ENCODE measurements around the gene NDST4. TPM values are rescaled to one million over a fixed set of nuclear protein-coding genes. Genes with fewer than 3 reads are reported as not detected.

NDST4 gene
- total RNA-seq, 2 donors from 2014 or later = not detected

DNA sequence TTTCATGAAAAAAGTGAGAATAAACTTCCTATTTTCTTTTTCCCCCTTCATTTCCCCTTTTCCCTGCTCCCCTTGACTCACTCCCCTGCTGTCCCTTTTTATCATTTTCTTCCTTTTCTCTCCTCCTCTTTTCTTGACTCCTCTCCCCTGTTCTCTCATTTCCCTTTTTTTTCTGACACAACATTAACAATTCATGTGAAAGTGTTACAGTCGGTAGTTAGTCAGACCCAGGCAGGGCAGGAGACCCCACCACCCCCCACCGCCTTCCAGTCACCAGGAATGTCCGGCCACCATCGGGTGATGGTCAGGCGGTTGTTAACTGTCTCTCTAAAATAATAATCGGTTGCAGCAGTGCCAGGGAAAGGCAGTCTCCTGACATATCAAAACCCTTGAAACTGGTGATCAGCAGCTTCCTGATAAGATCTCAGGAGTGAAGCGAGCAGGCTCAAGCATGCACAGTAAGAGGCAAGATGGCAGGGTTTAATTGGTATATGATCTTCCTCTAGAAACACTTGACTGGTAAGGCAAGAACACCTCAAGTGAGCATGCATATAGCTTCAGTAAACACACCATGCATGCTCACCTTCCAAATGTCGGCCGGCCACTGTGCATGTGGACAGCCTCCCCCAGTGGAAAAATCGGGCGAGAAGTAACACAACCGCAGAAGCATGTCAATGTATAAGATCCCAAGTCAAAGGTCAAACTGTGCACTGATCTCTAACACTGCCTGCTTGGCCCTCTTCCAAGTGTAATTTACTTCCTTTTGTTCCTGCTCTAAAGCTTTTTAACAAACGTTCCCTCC, 191.4 kb downstream of the NDST4 start:
- no peak for DNase-seq
- ATAC-seq = no peak
- intact Hi-C loops (cut with DNase I) = no loop called here

DNA sequence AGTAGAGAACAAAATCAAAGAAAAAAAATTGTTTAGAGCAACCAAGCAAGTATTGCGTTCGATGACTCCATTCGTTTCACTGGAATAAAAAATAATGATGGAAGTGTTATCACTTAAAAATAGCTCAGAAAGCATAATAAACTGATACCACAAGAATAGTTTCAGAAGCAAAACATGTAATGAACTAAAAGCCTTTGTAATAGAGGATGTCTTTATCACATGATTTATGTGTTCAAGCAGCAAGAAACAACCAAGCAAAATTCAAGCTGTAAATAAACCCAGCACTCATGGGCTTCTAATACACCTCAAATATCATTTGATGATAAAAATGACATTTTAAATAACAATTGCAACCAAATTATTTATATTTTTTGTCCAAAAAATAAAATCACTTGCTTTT, 192.2 kb downstream of the NDST4 start:
- ATAC-seq (no peak), DNase-seq (no peak)
- intact Hi-C loops (cut with DNase I) = no loop called here

DNA sequence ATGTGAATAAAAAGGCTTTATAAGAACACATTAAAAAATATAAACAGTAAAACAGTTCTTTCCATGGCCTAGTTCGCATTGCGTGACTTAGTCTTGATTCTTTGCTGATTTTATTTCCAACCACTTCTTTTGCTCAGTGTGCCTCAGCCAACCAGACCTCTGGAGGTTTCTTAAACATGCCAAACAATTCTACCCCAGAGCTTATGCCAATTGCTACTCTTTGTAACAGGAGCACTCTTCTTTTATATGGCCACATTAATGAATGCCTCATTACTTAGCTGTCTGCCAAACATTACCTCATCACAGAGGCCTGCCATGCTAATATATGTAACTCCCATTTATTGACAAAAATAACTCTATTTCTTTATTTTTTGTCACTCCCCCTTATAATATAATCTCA, 202.3 kb downstream of the NDST4 start:
- intact Hi-C loops (cut with DNase I) = no loop called here
- DNase-seq (no peak), ATAC-seq (no peak)

DNA sequence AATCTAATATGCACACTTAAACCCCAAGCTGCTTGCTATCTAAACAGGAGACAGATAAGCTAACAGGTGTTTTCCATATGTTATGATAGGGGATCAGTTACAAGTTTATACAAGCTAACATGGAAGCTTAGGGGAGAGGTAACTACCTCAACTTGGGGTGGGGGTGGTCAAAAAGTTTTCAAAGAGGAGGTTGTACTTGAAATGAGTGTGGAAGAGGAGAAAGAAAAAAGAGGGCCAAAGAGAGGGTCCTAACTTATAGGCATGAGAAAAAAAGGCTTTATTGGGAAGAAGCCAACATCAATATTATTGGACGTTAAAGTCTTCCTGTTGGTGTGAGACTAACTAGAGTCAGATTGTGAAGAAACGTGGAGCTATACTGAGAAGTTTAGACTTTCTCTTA, 205.9 kb downstream of the NDST4 start:
- intact Hi-C loops (cut with DNase I) = no loop called here
- ATAC-seq = no peak

DNA sequence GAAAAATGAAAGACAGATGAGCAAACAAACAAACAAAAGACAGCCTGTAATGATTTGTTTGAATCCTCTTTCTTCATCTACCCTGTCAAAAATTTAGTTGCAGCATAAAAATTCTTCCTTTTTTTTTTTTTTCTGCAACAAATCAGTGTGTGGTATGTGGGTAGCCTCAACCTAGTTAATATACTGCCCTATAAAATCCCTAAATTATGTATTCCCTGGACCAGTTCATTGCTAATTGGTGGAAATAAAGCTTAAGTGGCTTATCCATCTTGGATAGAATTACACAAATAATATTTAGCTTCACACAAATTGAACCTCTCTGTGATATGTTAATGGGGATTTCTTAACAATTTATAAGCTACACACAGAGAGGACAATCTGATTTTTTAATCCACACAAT, 208.4 kb downstream of the NDST4 start:
- intact Hi-C loops (cut with DNase I) = no loop called here
- no peak for DNase-seq
- no peak for ATAC-seq

More for the DNA sequence above, 205.9 kb downstream of the NDST4 start:
- no peak for DNase-seq

DNA sequence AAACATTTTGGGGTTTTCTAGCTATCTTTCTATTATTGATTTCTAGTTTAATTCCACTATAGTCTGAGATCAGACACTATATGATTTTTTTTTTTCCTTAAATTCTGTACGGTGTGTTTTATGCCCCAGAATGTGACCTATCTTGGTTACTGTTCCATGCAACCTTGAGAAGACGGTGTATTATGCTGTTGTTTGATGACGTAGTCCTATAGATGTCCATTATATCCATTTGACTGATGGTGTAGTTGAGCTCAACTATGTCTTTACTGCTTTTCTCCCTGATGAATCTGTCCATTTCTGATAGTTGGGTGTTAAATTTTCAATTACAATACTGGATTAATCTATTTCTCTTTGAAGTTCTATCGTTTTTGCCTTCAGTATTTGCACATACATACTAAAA, 212.5 kb downstream of the NDST4 start:
- DNase-seq = no peak
- intact Hi-C loops (cut with DNase I) = no loop called here
- ATAC-seq = no peak

DNA sequence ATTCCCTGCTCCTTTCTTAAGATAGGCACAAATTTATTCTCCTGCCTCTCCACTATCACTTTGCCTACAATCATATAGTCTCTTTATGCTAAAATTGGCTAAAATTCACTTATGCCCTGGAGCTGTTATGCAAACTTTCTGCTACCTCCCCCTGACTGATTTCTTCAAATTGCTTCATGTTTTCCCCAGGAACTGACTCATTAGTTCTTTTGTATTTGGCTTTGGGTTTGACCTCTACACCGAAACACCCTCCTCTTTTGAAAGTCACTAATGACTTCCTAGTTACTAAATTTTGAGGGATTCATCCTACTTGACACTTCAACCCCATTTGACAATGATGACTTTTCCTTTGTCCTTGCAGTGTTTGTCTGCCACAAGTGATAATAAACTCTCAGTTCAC, 222.6 kb downstream of the NDST4 start:
- intact Hi-C loops (cut with DNase I) = no loop called here
- no peak for DNase-seq
- ATAC-seq = no peak

DNA sequence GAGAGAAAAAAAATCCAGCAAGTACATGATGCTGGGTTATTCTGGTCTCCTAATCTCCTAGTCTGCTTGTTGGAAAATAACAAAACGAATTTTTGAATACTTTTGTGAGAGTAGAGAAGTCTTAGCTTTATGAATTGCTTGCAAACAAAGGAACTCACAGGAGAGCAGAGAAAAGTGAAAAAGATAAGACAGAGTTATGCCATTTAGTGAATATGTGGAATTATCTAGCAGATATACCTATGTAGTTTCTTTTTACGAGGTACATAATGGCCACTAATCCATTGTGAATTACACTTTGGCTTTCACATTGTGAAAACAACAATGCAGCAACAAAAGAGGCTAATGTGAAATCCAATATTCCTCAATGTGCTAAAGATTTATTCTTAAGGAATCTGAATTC, 226.7 kb downstream of the NDST4 start:
- no peak for ATAC-seq
- DNase-seq = no peak
- intact Hi-C loops (cut with DNase I) = no loop called here

DNA sequence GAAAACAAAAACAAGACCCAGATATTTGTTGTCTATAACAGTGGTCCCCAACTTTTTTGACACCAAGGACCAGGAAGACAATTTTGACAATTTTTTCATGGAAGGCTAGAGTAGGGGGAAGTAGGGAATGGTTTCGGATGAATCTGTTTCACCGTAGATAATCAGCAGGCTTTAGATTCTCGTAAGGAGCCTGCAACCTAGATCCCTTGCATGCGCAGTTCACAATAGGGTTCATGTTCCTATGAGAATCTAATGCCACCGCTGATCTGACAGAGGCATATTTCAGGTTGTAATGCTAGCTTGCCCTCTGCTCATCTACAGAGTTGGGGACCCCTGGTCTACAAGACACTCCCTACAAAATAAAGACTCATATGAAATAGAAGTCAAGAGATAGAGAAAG, 229.8 kb downstream of the NDST4 start:
- intact Hi-C loops (cut with DNase I) = no loop called here
- ATAC-seq = no peak
- no peak for DNase-seq

DNA sequence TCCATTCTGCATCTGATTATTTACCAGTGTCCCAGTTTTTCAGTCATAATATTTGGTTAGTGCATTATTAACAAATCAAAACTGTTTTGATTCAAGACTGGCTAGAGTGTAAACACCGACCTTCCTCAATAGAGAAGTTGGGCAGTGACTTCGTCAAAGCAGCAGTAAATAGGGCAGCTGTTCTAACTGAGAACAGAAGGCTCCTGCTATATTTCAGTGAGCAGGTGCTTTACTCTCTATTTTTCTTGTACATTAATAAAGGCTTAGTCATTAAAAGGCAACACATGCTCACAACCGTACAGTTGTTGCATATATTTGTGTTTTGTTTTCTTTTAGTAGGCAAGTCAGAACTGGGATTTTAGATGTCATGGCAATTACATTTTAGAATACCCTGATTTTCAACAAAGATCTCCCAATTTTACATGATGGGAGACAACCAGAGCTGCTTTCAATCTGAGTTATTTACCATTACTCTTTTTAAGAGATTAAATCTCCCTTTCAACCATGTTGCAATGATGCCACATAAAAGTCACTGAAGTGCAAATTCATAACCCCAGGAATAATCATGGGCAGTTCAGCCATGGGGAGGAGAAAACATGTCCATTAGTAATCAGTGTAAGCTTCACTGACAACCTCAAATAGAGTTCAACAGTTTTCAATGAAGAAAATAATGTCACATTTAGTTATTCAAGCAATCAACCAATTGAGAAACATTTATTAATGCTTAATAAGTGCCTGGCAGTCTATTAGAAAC, 233.3 kb downstream of the NDST4 start:
- DNase-seq (no peak), ATAC-seq (no peak)
- intact Hi-C loops (cut with DNase I) = no loop called here

DNA sequence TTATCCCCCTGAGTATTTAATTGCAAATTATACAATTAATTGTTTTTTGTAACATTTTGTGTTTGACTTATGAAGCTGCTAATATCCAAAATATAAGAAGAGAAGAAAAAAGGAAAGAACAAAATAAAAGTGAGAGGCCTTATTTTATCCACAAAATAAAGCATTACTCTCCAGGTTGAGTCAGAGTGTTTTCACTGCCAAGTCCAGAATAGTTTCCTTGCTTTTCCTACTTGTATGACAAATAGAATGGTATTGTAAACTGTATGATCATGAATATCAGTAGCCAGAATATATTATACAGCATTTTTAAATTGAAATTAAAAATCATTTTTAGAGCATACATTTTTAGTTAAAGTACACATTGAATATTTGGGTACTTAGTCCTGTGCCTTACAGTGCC, 237.8 kb downstream of the NDST4 start:
- DNase-seq (no peak), ATAC-seq (no peak)
- intact Hi-C loops (cut with DNase I) = no loop called here

DNA sequence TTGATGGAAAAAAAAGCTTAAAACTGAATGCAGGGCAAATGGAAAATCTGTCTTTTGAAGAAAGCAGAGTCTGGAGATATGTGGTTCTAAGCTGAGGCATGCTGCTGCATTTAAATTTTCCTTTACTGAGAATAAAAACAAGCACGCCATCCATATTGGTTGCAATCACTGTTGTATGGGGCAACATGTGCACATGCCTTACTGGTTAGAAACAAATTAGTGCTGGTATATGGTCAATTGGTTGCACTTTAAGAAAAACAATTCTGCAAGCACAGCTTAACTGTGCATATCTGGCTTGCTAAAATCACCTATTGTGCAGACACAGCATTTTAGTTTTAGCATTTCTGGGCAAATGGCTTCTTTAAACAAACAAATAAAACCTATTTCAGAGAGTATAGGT, 239.1 kb downstream of the NDST4 start:
- ATAC-seq (no peak), DNase-seq (no peak)
- intact Hi-C loops (cut with DNase I) = no loop called here

DNA sequence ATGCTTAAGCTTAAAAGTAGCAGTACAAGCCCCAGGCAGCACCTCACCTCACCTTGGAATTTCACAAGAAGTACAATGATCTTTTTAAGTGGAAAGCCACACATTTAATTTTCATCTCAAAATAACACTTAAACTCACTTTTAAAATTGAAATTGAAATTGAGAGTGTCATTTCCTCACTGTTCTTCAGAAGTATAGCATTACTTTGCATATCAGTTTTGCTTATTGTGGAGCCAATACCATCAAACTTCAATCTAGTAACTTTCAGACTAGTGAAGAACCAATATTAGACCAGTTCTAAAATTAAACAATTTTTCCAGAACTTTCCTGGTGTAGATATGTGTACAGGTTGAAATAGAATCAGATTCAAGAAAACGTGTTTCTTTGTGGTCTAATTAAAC, 242.4 kb downstream of the NDST4 start:
- intact Hi-C loops (cut with DNase I) = no loop called here
- ATAC-seq (no peak), DNase-seq (no peak)

DNA sequence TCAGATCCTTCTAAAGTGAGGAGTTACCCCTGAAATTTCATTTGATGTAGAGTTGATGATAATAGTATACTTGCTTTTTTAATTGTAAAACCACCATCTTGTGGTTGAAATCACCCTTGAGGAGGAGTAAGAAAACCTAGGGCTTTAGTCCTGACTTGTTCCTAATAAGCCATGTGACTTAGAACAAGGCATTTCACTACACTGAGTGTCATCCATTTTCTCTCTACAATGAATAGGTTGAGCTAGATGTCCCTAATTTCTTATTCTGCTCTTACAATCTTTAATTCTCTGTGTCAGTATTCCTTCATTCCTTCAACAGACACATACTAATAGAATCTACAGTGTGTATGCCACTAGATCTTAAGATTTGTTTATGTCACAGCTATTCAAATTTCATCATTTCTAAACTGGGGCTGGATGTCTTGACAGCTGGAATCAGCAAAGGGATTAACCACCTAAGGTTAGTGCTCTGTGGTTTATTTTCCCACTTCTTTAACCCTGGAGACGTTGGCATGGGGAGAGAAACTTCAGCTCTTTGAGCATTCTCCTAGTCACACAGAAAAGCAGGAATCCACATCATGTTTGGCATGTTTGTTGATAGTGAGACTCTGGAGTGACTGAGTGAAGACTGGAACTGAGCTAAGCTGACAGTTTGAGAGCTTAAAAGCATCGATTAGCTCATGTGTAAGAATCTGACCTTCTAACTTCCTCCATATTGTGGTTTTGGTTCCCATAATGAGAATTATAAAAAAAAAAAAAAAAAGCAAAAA, 246.3 kb downstream of the NDST4 start:
- ATAC-seq = no peak
- DNase-seq = no peak
- intact Hi-C loops (cut with DNase I) = no loop called here

DNA sequence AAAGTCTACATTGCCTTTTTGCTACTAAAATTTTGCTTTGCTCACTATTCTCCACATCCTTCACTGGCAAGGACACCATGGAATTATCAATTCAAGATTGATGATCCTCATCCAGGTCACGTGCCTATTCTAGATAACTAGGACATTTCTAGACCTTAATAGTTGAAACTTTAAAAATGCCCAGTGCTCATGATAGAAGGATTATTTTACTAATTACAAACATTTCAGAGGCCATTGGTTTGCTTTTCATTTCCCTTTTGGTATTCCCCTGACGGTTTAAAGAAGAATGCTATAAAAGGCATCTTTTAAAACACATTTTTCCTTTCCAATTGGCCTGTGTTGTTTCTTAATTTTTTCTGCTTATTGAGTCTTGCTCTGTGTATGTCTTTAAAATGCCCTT, 249.4 kb downstream of the NDST4 start:
- ATAC-seq (no peak), DNase-seq (no peak)
- intact Hi-C loops (cut with DNase I) = no loop called here

DNA sequence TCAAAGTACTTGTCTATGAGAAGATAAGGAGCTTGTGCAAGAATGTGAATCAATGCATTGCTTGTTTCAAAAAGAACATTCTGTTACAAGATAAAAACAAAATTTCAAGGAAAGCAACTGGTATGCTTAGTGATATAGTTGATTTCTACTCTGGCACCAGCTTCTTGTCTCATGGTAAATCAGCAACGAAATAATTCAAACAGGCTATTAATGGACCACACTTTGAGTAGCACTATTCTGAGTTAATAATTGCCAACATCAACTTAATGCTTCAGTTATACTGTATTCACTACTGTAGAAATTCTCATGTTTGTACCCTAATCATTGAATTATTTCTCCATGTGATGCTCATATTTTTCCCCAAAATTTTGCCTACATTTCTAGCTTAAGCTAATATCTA, 252.6 kb downstream of the NDST4 start:
- no peak for ATAC-seq
- intact Hi-C loops (cut with DNase I) = no loop called here

DNA sequence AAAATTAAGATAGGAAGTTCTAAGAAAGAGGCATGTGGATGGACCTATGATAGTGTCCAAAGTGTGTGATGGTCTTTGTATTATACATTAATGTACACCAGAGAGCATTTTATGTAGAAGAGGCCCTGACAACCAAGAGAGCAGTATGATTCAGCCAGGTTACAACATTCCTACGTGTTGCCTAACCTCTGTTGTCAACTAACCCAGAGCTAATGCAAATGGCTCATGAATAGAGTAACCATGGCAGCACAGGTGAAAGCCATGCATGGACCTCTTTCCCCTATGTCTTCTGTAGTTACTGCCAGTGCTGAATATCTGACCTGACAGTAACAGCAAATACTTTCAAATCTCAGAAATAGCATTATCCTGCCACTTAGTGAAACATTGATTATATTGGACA, 255.6 kb downstream of the NDST4 start:
- DNase-seq = no peak
- no peak for ATAC-seq
- intact Hi-C loops (cut with DNase I) = no loop called here

More for the DNA sequence above, 252.6 kb downstream of the NDST4 start:
- DNase-seq = no peak

DNA sequence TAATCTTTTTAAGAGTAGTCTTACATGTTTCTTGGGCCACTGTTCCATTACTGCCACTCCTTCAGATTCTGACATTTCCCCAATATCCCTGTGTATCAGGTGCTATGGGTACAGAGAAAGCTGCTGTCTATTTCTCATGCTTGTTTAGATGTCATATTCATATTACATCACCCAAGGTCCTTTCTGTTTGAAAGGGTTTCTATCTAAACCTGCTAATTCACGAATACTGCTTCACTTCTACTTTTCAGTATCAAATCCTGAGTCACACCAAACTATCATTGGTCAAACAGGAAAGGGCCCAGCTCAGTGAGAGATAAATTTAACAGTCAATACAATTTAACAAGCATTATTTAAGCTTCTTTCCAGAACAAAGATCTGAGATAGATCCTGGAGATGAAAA, 273.4 kb downstream of the NDST4 start:
- DNase-seq = no peak
- ATAC-seq = no peak
- intact Hi-C loops (cut with DNase I) = no loop called here

DNA sequence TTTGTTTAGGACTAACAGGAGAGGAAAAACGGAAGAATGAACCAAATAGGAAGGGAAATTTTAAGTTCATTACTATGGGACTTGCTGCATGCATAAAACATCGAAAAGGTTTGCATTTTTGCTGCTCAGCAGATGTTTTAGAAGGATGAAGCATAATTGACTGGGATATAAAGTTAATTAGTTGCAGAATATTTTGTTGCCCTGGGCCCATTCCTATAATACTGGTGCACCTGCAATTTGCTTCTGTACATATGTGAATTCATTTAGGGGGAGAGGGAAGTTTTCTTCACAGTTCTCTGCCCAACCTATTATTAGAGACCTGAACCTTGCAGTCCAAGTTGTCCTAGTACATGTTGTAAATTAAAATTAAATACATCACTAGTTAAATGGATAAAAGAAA, 282.8 kb downstream of the NDST4 start:
- DNase-seq (no peak), ATAC-seq (no peak)
- intact Hi-C loops (cut with DNase I) = no loop called here

DNA sequence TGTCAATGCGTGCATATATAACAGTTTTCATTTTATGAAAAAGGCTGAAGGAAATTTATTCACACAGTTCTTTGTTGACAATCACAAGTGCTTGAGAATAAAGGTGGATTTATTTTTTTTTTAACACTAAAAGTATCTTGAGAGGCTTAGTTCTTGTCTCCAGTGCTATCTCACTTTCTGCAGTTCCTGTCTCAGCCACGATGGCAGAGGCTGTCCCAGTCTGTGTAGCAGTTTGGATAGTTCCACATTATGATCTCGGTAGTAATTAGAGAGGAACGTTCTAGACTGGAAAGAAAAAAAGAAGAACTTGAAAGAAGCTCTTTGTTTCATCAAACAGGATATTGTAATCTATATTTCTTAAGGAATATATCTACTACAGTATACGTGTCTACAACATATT, 285.8 kb downstream of the NDST4 start:
- DNase-seq = no peak
- ATAC-seq = no peak
- intact Hi-C loops (cut with DNase I) = no loop called here
